Endodermal cell (in vitro differentiated cells): ENCODE results near the gene ANP32A. TPM values are rescaled to one million over a fixed set of nuclear protein-coding genes. Genes with fewer than 3 reads are reported as not detected.

Source experiments
- DNase-seq: peaks from one replicate; pipeline ENCODE4 v3.0.0-alpha.2; 2017
- H3K27ac ChIP-seq: 2 replicates; pipeline ENCODE4 v1.5.1; 2013; ENCODE audit warnings: mild to moderate bottlenecking, low read depth, low read length, moderate library complexity
- H3K27me3 ChIP-seq: 2 replicates; pipeline ENCODE4 v1.6.1; 2013; ENCODE audit warnings: mild to moderate bottlenecking, low read length, moderate library complexity; ENCODE audit not compliant: insufficient read depth, control insufficient read depth, poor library complexity, severe bottlenecking
- H3K36me3 ChIP-seq: 2 replicates; pipeline ENCODE4 v1.7.0; 2013; ENCODE audit warnings: mild to moderate bottlenecking, low read length, moderate library complexity; ENCODE audit not compliant: control insufficient read depth, insufficient read depth
- H3K4me1 ChIP-seq: one replicate; pipeline ENCODE4 v1.7.0; 2013; ENCODE audit warnings: low read length; ENCODE audit not compliant: control insufficient read depth, insufficient read depth
- H3K4me3 ChIP-seq: 2 replicates; pipeline ENCODE4 v1.5.1; 2013; ENCODE audit warnings: mild to moderate bottlenecking, low read length, moderate library complexity
- H3K9ac ChIP-seq: 2 replicates; pipeline ENCODE4 v1.6.1; 2013; ENCODE audit warnings: mild to moderate bottlenecking, low read length, moderate library complexity; ENCODE audit not compliant: poor library complexity, severe bottlenecking; ENCODE audit errors: extremely low read depth
- H3K9me3 ChIP-seq: 2 replicates; pipeline ENCODE4 v1.6.1; 2013; ENCODE audit warnings: mild to moderate bottlenecking, low read length, moderate library complexity; ENCODE audit not compliant: control insufficient read depth
- H3K27ac Mint-ChIP-seq: 2 replicates; pipeline ENCODE4 v1.8.0; 2020; ENCODE audit warnings: mixed read lengths
- H3K27me3 Mint-ChIP-seq: 2 replicates; pipeline ENCODE4 v1.8.0; 2021; ENCODE audit warnings: mild to moderate bottlenecking, mixed read lengths; ENCODE audit not compliant: insufficient read depth
- H3K36me3 Mint-ChIP-seq: 2 replicates; pipeline ENCODE4 v1.8.0; 2020; ENCODE audit warnings: low read depth, mixed read lengths
- H3K4me1 Mint-ChIP-seq: 2 replicates; pipeline ENCODE4 v1.8.0; 2020; ENCODE audit warnings: mixed read lengths
- H3K4me3 Mint-ChIP-seq: 2 replicates; pipeline ENCODE4 v1.8.0; 2020; ENCODE audit warnings: mild to moderate bottlenecking, moderate library complexity, mixed read lengths
- H3K9me3 Mint-ChIP-seq: 2 replicates; pipeline ENCODE4 v1.8.0; 2020; ENCODE audit warnings: mild to moderate bottlenecking, mixed read lengths
- CTCF ChIP-seq: fragments of 200-600 bp; sonication (generic); conservative IDR thresholded peaks from 2 replicates; pipeline ENCODE4 v1.5.0; 2021; ENCODE audit warnings: antibody characterized with exemption, mild to moderate bottlenecking
- WGBS, 2 experiments: methylation state at CpG; one replicate each; pipeline versions ENCODE4 v1.1.5 to v1.1.7; 2013; ENCODE audit warnings: missing lambda C conversion rate in 2 of 2, mixed read lengths in 1 of 2; ENCODE audit not compliant: insufficient coverage in 1 of 2, insufficient read length in 1 of 2; 5-methylcytosine and 5-hydroxymethylcytosine counted together
- total RNA-seq, 2 donors: library from RNA; stranded (reverse); fragmentation: NEBNext Ultra II Directional in 1 of 2; extraction: Animal tissue kit (Norgen Biotek cat#: 25700) in 1 of 2; gene quantifications; 2 replicates in 1 of 2; 3 replicates in 1 of 2; pipeline ENCODE4 v1.2.1, GENCODE V29; 2021

ANP32A gene
- total RNA-seq, 2 donors from 2014 or later = 346 to 385 TPM

- peaks cover 3% of the 10 kb centered on the region for H3K27me3 Mint-ChIP-seq
- no peak overlapping the region for H3K4me3 ChIP-seq
- no peak for TF ChIP-seq CTCF
- H3K4me1 Mint-ChIP-seq = no peaks in the 10 kb centered on the region
- no peaks in the 10 kb centered on the region for H3K9me3 Mint-ChIP-seq
- no peak overlapping the region for H3K9ac ChIP-seq
- H3K4me3 Mint-ChIP-seq = no peak overlapping the region
- no peaks in the 10 kb centered on the region for H3K9me3 ChIP-seq
- no peaks in the 10 kb centered on the region for H3K4me1 ChIP-seq
- H3K27me3 ChIP-seq = no peaks in the 10 kb centered on the region
- no peak overlapping the region for H3K27ac Mint-ChIP-seq
- peaks cover 21% of the 10 kb centered on the region for H3K36me3 Mint-ChIP-seq
- H3K36me3 ChIP-seq = peaks cover 31% of the 10 kb centered on the region
- no peak for DNase-seq
- H3K27ac ChIP-seq = no peak overlapping the region
- 98% methylated on average over 3 of the region's 3 CpGs; no CpG with 5 or more reads in 1 of the 2 experiments for WGBS, 2 experiments
Observed at GRCh38 chr15:68774521-68775235, 46.0 kb downstream of the ANP32A start.

- Mint-ChIP-seq H3K27ac (no peak overlapping the region), H3K4me1 (no peaks in the 10 kb centered on the region), H3K27me3 (peaks cover 3% of the 10 kb centered on the region), H3K36me3 (peaks cover 15% of the 10 kb centered on the region), H3K4me3 (no peak overlapping the region), H3K9me3 (no peaks in the 10 kb centered on the region)
- Histone ChIP-seq H3K27me3 (no peaks in the 10 kb centered on the region), H3K9ac (no peak overlapping the region), H3K9me3 (no peaks in the 10 kb centered on the region), H3K27ac (no peak overlapping the region), H3K36me3 (peaks cover 26% of the 10 kb centered on the region), H3K4me3 (no peak overlapping the region), H3K4me1 (no peaks in the 10 kb centered on the region)
- TF ChIP-seq CTCF = no peak
- 90% methylated on average over 4 of the region's 4 CpGs; no CpG with 5 or more reads in 1 of the 2 experiments for WGBS, 2 experiments
- DNase-seq = no peak
Observed at GRCh38 chr15:68774120-68774519, 46.6 kb downstream of the ANP32A start.

- no peak for TF ChIP-seq CTCF
- no peak overlapping the region for H3K27ac Mint-ChIP-seq
- H3K4me3 Mint-ChIP-seq = no peak overlapping the region
Observed at GRCh38 chr15:68773036-68773435, 47.7 kb downstream of the ANP32A start.

More at GRCh38 chr15:68773036-68773435, 47.7 kb downstream of the ANP32A start:
- DNase-seq = no peak
- Histone ChIP-seq H3K27me3 (no peaks in the 10 kb centered on the region), H3K36me3 (peaks cover 15% of the 10 kb centered on the region), H3K9ac (no peak overlapping the region), H3K27ac (no peak overlapping the region), H3K4me3 (no peak overlapping the region), H3K9me3 (no peaks in the 10 kb centered on the region), H3K4me1 (no peaks in the 10 kb centered on the region)
- Mint-ChIP-seq H3K4me1 (no peaks in the 10 kb centered on the region), H3K9me3 (no peaks in the 10 kb centered on the region), H3K27me3 (peaks cover 6% of the 10 kb centered on the region), H3K36me3 (peaks cover 5% of the 10 kb centered on the region)
- 96% methylated on average over 2 of the region's 2 CpGs; no CpG with 5 or more reads in 1 of the 2 experiments for WGBS, 2 experiments
